SK-N-DZ (cell line): ENCODE results near the gene PCDHA12.
"Not testable (repeated sequence)": the region's sequence is repeated elsewhere in the genome, so short reads cannot be mapped to it uniquely, and the experiment has no call there.

Experiments
- DNase-seq: peaks from one replicate; pipeline ENCODE4 v3.0.0-alpha.2; 2015; ENCODE audit warnings: low spot score

The PCDHA12 gene

GRCh38 chr5:140857177-140857986 is 17.7 kb upstream of the PCDHA12 start:
- DNase-seq, result no peak

- no peak for DNase-seq
Observed at GRCh38 chr5:140857987-140858240, 17.2 kb upstream of the PCDHA12 start.

GRCh38 chr5:140862441-140863295 is 12.4 kb upstream of the PCDHA12 start:
- DNase-seq, result no peak

GRCh38 chr5:140868721-140869554 is 6.2 kb upstream of the PCDHA12 start, which contains the start of gene PCDHA11:
Gene PCDHA11, plus strand, starts transcription at chr5:140868957. Its CDS starts 147 bp downstream, at chr5:140869104.
- peak; percentile 82 for DNase-seq

GRCh38 chr5:140869555-140869886 is 5.6 kb upstream of the PCDHA12 start:
- no peak for DNase-seq

- no peak for DNase-seq
Observed at GRCh38 chr5:140870221-140871201, 4.6 kb upstream of the PCDHA12 start.

- not testable (repeated sequence) for DNase-seq
Observed at GRCh38 chr5:140876541-140877261, 1.6 kb downstream of the PCDHA12 start.

GRCh38 chr5:140877262-140877581 is 2.1 kb downstream of the PCDHA12 start:
- no peak for DNase-seq

GRCh38 chr5:140881889-140882590 is 6.9 kb downstream of the PCDHA12 start, which contains the start of gene PCDHA13:
Gene PCDHA13, plus strand, starts transcription at chr5:140882124. Its CDS starts 145 bp downstream, at chr5:140882269.
- DNase-seq, result no peak

GRCh38 chr5:140882591-140882899 is 7.4 kb downstream of the PCDHA12 start:
- peak; percentile 15 for DNase-seq

- no peak for DNase-seq
Observed at GRCh38 chr5:140883373-140883772, 8.3 kb downstream of the PCDHA12 start.

GRCh38 chr5:140883927-140884697 is 9.0 kb downstream of the PCDHA12 start:
- DNase-seq, result no peak

- no peak for DNase-seq
Observed at GRCh38 chr5:140916325-140916724, 41.2 kb downstream of the PCDHA12 start.

GRCh38 chr5:140923601-140924000 is 48.5 kb downstream of the PCDHA12 start:
- DNase-seq, result no peak

GRCh38 chr5:140925806-140926442 is 50.8 kb downstream of the PCDHA12 start, which contains the start of gene PCDHAC1:
Gene PCDHAC1, plus strand, starts transcription at chr5:140926299. Its CDS starts 594 bp downstream, at chr5:140926893.
- no peak for DNase-seq

- peak; percentile 78 for DNase-seq
Observed at GRCh38 chr5:140926443-140927227, 51.5 kb downstream of the PCDHA12 start.

- DNase-seq, result no peak
Observed at GRCh38 chr5:140927228-140927573, 52.1 kb downstream of the PCDHA12 start.
